Muscle of arm (tissue), 12 donors: ENCODE measurements around the gene BARHL1. TPM values are rescaled to one million over a fixed set of nuclear protein-coding genes. Genes with fewer than 3 reads are reported as not detected.
"Not testable (repeated sequence)": the region's sequence is repeated elsewhere in the genome, so short reads cannot be mapped to it uniquely, and the experiment has no call there.

ENCODE experiments used
- DNase-seq: peaks from one replicate; pipeline ENCODE4 v3.0.0-alpha.2; 2013
- polyA plus RNA-seq, 12 donors: library from polyadenylated mRNA; unstranded; fragments of 120-200 nt; gene quantifications; one replicate each; pipeline ENCODE4 v1.2.1, GENCODE V29; 2013; ENCODE audit not compliant: insufficient read length in 12 of 12

BARHL1 gene
- polyA plus RNA-seq, 12 donors: not detected

DNA sequence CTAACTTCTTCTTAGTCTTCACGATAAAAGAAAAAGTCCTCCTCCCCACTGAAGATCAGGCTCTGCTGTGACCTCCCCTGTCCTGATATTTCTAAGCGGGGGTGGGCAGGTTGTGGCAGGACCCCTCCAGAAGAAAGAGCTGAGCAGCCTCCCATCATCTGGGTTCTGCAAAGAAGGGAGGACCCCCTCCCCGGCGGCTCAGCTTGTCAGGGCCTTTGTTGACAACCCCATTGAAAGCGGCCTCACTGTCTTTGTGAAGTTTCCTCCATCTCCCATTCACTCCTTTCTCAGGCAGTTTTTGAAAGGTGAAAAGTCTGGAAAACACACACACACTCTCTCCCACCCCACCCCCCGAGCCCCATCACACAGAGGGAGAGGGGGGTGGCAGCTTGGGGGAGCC lies 26.2 kb upstream of the BARHL1 start:
- no peak for DNase-seq

DNA sequence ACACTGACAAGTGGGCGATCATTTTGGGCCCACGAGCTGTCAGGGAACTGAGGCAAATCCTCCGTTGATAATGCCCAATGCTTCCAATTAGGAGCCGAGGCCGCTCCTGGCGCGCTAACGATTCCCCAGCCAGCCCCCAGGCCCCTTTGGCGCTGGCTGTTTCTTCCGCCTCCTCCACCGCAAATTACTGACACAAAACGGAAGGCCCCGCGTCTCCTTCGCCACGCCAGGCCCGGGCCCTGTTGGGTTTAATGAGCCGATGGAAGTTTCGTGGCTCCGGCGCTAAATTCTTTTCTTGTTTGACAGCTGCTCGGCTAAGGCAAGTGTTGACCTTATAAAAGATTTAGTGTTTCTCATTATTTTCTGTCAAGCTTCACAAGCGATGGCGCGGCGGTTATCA lies 25.7 kb upstream of the BARHL1 start:
- DNase-seq: no peak

DNA sequence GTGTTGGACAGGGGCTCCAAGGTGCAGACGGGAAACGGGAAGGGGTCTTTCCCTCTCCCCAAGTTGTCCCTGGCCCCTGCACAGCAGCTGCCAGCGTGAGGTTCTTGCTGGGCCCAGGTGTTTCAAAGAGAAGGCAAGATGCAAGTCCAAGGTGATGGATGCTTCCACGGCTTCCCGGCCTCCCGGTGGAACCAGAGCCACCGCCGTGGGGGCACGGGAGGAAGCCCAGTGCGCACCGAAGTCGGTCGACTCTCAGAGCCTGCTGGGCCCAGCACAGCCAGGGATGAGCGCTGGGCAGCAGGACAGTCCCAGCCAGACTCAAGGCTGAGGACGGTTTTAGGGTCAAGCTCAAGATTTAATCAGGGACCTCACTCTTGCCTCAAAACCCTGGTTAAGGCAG lies 25.2 kb upstream of the BARHL1 start:
- no peak for DNase-seq

DNA sequence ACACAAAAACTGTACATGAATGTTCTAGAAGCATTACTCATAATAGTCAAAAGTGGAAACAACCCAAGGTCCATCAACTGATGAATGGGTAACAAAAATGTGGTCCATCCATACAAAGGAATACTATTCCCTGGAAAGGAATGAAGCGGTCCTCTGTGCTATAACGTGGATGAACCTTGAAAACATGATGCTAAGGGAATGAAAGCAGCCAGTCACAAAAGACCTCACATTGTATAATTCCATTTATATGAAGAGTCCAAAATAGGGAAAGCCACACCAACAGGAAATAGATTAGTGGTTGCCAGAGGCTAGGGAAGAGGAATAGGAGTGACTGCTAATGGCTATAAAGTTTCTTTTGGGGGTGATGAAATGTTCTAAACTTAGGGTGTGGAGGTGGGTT lies 22.7 kb upstream of the BARHL1 start:
- no peak for DNase-seq

DNA sequence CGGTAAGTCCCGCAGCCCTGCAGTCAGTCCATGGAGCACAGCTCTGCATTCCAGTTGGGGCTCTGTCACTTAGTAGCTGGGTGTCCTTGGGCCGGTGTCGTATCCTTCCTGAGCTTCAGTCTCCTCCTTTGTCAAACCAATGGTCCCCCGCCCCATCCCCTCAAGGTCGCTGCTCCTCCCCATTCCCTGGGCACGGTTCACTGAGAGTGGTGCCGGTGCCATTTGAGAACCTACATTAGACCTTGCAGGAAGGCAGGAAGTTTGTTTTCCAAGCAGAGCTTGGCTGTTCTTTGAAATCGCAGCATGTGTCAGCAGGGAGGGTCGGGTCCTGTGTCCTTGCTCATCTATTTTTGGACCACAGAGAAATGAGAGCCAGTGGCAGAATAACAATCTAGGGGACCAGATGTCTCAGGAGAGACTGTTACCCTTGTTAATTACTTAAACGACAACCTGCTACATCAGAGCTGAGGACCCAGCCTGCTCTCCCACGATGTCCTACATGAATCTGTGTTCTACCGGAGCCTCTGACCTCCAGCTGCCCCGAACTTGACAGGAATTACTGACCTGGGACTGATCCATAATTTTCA lies 21.7 kb upstream of the BARHL1 start:
- DNase-seq: no peak

DNA sequence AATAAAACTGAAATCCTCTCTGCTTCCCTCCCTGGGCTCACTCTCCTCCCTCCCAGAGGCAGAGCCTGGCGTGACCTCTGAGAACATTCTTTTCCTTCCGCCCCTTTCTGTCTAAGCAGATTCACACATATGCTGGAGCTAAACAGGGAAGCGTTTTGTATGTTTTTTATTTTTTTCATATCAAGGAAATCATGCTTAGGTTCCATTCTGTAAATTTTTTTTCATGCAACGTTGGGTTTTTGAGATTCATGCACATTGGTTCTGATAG lies 20.2 kb upstream of the BARHL1 start:
- no peak for DNase-seq

DNA sequence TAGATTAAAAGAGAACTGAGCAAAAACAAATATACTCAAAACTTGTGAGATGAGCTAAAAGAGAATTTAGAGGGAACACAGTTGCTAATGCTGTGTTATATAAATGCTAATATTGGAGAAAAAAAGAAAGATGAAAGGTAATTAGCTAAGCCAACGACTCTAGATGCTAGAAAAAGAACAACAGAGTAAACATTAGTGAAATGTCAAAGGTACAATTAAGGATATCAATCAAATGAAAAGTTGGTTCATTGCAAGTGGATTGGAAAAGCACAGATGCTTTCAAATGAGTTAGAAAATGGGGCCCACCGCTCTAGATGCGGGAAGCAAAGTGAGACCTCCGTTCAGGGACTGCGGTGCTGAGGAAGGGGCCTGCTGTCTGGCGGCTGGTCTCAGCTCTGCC lies 17.9 kb upstream of the BARHL1 start:
- no peak for DNase-seq

DNA sequence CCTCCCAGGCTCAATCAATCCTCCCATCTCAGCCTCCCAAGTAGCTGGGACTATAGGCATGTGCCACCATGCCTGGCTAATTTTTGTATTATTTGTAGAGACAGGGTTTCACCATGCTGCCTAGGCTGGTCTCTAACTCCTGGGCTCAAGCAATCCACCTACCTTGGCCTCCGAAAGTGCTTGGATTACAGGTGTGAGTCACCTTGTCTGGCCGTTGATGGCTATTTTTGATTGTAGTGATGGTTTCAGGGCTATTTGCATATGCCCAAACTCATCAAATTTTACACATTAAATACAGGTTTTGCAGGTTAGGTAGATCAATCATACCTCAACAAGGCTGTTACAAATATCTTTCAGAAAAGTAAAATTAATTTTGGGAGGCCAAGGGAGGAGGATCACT lies 13.6 kb upstream of the BARHL1 start:
- DNase-seq: not testable (repeated sequence)

DNA sequence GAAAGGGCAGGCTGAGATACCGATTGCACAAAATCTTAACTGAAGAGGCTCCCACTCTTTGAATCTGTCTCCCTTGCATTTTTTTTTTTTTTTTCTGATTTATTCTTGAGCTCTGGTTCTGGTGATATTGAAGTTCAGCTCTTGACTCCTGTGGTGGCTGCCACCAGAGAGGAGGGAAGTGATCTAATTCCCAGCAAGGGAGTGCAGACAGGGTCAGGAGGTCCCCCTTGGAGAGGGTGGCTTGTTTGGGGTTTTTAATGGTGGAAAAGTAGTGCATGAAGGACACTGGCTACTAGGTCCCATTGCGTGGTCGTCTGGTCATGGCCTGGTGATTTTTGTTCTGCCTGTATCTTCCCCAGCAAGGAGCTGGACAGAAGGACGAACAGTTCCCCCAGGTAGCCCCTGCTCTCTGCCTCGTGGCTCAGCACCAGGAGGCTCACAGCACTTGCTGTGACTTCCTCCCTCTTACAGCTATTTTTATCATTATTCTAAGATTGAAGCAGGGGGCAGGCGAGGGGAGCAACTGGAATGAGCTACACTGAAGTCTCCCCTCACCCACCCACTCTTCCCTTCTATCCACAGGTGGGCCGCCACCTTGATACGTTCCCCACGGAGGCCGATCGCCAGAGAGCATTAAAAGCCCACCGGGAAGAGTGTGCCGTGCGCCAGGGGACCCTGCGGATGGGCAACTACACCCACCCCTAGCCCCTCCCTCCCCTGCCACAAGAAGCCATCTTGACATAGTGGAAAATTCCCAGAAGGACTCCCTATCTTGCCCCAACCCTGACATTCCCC lies 10.4 kb upstream of the BARHL1 start:
- no peak for DNase-seq

DNA sequence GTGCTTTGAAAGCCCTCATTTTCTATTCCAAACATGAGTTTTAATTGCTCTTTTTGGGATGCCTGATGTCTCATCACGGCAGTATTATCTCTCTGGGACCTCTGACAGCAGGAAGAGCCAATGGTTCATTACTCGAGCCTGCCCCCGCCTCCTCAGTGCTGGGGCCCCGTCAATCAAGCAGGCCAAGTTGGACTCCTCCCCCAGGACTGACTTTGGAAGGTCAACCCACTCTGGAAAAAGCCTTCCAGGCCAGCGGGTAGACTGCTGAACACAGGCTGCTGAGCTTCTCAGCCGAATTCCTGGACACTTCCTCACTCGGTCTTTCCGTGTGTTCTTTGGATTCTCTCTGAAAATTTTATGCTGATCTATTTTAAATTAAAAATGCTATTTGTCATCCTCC lies 9.5 kb upstream of the BARHL1 start:
- no peak for DNase-seq

DNA sequence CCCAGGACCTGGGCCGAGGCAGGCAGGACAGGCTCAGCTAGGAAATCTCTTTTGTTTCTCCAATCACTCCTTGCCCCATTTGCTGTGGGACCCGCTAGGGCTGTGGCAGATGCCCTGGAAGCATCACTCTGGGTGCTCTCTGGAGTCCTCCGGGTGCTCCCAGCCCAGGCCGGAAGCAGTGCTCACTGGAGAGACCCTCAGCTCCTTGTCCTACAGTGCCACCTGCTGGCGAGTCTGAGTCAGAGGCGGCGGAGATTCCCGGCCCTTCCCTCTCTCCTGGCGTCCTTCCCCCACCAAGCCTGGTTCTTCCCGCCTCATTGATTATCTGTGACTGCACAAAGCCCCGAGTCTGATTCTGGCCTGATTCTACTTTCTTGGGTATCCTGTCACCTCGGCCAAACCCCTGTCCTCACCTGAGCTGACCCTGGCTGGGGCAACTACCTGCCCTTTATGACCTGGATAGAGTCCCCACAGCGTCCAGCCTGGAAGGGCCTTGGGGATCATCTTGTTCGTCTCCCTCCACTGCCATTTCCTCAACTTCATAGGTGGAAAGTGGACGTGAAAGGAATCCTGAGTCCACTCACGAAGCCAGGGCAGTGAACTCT lies 7.3 kb upstream of the BARHL1 start:
- DNase-seq: peak; percentile 54

DNA sequence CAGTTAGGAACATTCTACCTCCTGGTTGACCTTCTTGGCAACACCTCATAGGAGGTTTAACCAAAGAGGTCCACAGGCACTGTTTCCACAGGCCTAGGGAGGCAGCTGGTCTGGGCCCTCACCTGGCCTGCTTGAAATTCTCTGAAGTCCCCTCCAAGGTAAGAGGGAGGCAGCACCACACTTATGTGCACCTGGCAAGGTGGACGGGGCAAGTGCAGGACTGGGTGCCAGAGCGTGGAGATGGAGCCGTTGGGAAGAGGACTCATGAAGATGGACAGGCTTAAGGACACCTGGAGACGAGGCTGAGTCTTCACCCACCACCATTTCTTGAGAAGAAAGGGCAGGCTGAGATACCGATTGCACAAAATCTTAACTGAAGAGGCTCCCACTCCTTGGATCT lies 6.6 kb upstream of the BARHL1 start:
- DNase-seq: no peak

DNA sequence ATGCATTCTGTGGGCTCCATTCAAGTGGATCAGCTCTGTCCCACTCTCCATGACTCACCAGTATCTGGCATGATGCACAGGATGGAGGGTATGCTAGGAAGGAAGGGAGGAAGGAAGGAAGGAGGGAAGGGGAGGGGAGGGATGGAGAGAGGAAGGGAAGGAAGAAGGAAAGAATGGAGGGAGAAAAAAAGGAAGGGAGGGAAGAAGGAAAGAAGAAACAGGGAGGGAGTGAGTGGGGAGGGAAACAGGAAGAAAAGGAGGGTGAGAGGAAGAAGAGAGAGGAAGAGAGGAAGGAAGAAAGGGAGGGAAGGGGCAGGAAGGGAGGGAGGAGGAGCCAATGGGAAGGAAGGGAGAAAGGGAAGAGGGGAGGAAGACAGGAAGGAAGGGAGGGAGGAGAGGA lies 5.3 kb upstream of the BARHL1 start:
- DNase-seq: no peak

DNA sequence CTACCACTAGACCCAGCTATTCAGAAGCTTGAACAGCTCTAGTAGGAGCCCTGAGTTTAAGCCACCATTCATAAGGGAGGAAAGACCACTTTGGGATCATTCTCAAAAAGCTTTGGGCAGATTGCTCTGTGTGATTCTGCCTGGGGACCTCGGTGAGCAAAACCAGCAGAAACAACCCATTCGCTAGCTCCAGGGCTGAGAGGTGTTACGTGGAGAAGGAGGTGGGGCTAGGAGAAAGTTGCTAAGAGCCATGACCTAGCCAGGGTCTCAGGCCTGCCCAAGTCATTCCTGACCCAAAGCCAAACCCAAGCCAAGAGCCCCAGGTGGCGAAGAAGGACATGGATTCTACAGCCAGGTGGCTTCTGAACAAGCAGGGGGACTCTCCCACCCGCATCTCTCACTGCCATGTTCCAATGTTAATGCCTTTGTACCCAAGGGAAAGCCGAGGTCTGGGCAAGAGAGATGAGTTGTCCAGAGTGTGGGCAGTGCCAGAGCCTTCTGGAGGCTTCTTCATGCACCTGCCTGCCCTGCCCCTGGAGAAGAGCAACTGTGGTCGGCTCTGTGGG lies 4.0 kb upstream of the BARHL1 start:
- no peak for DNase-seq

DNA sequence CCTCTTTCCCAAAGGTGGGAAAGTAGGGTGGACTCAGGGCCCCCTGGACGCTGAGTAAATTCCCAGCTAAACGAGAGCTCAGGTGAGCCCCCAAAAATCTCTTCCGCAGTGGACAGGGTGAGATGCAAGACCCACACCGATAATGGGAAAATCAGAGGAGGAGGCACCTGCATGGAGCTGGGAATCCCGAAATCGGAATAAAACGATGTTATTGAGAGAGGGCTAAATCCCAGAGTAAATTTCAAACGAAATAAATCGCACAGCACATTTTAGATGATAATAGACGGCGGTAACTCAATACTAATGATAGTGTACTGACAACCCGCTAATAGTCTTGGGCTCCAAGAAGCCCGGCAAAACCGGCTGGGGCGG lies 3.0 kb upstream of the BARHL1 start:
- DNase-seq: no peak

DNA sequence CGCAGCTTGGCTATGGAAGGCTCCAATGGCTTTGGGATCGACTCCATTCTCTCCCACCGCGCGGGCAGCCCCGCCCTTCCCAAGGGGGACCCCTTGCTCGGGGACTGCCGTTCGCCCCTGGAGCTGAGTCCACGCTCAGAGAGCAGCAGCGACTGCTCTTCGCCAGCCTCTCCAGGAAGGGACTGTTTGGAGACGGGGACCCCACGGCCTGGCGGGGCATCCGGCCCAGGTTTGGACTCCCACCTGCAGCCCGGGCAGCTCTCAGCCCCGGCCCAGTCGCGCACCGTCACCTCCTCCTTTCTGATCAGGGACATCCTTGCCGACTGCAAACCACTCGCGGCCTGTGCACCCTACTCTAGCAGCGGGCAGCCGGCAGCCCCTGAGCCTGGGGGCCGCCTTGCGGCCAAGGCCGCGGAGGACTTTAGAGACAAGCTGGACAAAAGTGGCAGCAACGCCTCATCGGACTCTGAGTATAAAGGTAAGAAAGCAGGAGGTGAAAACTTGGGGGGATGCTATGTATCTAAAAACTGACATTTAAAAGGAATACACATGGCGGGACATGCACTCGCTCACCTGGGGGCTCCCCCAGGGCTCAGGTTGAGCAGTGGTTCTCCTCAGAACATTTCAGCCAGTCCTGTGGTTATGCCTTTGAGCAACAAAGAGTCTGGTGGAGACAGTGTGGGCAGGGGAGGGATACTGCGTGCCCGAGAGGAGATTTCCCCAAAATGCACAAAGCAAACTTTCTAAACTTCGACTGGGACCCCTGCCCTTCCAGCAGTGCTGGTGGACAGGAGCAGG lies 579 bp downstream of the BARHL1 start:
- DNase-seq: no peak

DNA sequence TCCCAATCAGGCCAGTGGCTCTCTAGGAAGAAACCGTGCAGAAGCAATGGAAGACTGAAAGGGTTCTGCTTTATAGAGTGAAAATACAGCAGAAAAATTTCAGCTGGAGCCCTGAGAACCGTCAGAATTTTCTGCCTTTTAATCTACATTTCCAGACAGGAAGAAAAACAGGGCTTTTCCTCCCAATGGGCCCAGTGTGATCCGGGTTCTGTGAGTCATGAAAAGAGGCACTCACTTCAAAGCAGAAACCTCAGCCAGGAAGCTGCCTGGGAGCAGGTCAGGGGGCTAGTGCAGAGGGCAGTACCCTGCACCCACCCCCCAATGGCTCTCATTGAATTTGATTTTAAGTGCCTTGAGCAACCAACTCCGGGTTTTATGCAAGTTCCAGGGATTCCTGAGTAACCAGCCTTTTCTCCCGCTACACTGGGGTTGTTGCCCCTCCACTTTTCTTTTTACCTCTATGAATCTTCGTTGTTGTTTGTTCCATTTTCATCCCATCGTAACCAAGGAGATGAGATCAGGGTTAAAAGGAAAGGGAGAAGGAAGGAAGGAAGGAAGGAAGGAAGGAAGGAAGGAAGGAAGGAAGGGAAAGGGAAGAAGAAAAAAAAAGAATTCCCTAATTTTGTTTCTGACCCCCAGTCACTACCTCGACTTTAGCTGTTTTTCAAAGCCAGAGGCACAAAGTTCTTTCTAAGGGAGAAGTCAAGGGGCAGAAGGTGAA lies 1.3 kb downstream of the BARHL1 start:
- no peak for DNase-seq

DNA sequence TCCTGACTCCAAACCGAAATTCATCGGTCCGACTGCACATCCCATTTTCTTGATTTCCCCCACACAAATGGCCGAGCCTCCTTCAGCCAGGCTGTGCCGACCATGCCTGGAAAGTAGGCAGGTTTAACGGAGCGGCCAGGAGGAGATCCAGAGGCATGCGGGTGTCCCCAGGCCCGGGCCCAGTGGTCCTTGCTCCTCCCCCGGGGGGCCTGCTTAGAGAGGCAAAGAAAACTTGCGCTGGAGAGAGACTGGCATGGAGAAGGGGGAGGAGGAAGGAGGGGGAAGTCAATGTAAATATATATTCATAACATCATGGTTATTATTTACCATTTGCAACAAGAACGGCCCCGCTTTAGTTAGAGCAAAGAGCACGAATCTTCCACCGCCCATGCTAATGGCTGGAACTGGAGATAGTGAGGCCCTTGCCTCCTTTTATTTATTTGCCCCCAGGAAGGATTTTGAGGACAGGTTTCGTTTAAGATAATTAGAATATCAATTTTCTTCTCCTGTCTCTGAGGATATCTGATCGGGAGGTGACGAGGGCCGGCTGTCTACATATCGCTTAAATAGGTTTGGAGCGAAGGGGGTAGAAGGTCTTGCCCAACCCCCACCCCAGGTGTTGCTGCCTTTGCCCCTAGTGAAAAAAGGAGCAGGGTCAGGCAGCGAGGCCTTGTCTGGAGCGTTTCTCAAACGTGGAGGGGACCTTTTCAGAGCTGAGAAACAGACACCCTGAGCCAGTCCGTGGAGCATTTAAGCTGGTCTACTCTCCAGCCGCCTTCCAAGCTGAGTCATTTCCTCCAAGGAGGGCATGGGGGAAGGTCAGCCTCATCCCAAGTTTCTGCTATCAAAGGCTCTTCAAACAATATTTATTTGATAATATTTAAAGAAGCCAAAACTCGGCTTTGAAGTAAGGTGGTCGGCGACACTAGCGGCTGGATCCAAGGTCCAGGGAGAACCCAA lies 2.5 kb downstream of the BARHL1 start:
- no peak for DNase-seq

DNA sequence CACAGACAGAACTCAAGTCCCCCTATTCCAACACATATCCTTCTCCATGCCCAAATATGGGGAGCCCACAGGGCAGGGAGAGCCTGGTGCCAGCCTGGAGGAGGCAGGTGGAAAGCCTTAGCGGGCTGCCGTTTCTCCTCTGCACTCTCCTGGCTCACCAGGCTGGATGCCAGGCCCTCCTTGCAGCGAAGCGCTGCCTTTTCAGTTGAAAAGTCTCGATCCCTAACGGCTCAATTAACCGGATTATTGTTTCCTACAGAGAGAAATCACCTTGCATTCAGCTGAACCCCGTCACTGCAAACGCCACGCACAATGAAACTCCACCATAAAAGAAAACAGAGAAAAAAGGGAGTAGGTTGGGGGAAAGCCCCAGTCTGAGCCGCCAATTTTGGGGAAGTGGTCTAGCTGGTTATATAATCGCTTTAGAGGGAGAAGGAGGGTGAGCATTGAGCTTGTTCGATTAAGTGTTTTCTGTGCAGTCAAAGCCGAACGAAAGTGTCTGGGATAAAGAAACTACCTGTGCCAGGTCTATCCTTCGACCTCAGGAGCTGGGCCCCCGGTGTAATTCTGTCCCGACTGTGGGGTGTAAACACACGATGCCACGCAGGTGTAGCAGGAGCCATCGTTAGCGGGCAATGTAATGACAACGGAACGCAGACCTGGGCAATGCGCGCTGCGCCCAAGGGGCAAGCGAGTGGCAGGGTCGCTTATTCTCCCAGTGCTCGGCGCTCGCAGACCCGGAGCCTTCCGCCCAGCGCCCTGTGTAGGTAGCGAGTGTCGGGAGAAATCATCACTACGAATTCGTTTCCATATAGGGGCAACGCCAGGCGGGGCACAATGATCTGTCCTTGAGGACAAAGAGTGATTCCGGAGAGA lies 3.8 kb downstream of the BARHL1 start:
- no peak for DNase-seq
